HG03064 (cell line): ENCODE data around the gene RNF180.

Source experiments
- ATAC-seq: cut with Tn5 transposase; IDR thresholded peaks from one replicate; pipeline ENCODE4 v1.9.1; 2021; ENCODE audit warnings: low read depth; ENCODE audit not compliant: unreplicated experiment

Gene RNF180

GRCh38 chr5:64165500-64166200 is at the start of gene RNF180:
Gene RNF180 (plus strand): TSS chr5:64165843. CDS start chr5:64200808, 34,965 bp downstream.
- ATAC-seq: no peak

- no peak for ATAC-seq
Measured at GRCh38 chr5:64125521-64125920, 40.1 kb upstream of the RNF180 start.

DNA sequence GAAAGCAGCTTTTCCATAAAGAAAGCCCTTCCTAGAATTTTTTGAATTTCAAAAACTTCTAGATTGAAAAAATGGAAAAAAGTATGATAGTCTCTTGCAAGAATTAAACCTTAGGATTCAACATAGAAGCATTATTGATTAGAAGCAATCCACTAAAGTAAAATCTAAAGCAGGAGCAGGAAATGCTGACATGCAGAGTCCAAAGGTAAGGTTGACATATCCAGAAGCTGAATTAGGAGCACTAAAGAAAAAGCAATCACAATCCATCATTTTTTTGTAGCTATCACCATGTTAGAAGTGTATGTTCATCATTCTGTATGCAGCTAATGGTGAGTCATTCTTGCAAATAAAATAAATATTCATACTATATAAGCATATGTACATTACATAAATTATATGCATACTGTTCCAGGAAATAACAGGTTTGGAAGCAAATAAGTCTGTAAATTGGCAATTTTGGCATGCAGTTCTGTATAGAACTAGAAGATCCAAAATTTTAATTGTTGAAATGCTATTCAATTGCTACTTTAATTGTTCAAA is 39.4 kb upstream of the RNF180 start:
- no peak for ATAC-seq

DNA sequence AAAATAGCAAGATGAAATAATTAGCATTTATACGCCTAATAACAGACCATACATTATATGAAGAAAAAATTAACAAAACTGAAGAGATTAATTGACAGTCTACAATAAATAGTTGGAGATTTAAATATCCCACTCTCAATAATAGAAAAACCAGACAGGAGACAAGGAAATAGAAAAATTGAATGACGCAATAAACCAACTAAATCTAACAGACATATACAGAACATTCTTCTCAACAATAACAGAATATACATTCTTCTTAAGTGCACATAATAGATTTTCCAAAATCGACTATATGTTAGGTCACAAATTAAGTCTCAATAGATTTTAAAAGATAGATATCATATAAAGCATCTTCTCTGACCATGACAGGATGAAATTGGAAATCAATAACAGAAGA is 25.6 kb upstream of the RNF180 start:
- ATAC-seq: no peak

DNA sequence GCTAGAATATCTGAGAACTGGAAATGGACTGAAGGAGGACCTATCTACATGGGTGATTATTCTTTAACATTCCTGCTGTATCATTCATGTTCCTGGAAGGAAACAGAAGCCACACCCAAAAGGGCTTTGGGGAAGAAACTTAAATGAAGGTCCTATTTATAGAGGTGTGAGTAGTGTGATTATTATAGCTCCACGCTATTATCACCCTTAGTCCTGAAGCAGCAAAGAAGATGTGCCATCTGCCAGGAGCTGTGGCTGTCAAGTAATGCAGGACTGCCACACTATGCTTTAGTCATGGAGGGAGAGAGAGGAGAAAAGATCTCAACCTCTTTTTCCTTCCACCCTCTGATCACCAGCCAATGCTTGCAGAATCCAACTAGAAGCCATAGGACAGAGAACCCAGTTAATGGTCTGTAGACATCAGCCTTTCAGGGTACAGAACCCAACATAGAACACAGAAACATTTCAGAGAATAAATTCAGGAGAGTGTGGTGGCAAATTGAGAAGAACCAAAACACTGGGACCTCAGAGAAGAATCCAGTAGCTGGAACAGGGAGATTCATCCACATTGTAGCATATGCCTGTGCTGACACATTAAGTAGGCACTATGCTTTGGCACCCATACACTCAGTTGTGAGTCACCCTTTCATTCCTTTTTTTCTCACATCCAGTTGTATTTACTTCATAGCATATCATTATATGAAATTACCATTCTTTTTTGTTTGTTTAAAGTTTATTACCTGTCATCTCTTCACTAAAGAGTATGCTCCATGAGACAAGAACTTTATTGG is 21.0 kb upstream of the RNF180 start:
- ATAC-seq: no peak

GRCh38 chr5:64145216-64145895 is 20.3 kb upstream of the RNF180 start:
- ATAC-seq: no peak

DNA sequence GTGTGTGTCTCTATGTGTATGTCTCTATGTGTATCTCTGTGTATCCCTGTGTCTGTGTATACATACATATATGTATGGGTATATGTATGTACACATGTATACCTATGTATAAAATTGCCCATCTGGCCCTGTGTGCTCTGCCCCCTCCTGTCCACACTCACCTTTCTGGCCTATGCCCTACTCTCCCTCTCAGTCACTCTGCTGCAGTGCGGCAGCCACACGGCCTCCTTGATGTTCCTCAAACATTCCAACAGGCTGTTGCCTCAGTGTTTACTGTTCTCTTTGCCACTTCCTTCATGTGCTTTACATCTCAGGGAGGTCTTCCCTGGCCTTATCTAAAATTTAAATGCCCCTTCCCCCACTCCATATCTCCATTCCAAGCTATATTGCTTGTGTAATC is 18.3 kb upstream of the RNF180 start:
- no peak for ATAC-seq

DNA sequence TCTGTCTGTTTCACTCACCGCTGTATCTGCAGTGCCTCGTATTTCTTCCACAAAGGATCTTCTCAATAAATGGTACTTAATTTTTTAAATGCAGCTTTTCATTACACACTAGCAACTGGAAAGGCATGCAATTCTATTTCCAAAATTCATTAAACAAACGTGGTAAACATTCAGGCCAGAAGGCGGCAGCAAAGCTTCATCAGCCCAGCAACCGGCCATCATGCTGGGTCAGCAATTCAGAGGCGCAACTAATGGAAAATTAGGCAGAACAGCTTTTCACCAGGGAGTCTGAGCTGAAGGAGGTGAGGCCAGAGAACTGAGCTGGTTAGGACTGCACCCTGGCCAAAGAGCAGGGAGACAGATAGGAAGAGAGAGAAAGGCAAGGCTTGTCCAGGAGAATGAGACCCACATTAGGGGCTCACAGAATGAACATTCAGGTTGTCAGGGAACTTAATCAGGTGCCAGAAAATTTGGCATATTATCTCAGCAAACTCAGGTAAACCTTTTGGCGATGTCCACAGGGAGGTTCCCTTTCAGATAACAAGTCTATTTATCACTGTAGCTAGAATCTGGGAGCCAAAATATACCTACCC is 17.7 kb upstream of the RNF180 start:
- no peak for ATAC-seq

DNA sequence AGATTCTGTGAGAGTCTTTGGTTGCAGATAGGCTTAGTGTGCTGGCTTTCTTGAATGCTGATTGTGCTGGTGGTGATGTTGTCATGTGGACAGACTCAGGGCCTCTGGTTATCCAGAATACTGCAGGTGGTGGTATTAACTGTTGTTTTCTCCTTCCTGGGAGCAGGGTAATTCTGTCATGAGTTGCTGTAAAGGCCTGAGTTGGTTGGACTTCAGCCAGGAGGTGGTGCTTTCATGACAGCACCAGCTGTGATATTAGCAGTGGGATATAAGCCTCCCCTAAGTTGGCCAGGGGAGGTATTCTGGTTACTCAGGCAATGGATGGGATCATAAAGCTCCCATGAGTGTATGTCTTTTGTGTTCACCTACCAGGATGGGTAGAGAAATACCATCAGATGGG is 16.4 kb upstream of the RNF180 start:
- ATAC-seq: no peak

DNA sequence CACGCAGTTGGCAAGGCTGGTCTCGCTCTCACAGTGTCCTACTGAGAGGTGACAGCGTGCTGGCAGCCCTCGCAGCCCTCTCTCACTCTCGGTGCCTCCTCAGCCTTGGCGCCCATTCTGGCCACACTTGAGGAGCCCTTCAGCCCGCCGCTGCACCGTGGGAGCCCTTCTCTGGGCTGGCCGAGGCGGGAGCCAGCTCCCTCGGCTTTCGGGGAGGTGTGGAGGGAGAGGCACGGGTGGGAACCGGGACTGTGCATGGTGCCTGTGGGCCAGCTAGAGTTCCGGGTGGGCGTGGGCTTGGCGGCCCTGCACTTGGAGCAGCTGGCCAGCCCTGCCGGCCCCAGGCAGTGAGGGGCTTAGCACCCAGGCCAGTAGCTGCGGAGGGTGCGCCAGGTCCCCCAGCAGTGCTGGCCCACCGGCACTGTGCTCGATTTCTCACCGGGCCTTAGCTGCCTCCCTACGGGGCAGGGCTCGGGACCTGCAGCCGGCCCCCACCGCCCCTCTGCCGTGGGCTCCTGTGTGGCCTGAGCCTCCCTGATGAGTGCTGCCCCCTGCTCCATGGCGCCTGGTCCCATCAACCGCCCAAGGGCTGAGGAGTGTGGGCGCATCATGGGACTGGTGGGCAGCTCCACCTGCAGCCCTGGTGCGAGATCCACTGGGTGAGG is 15.7 kb upstream of the RNF180 start:
- ATAC-seq: no peak

- ATAC-seq: no peak
Measured at GRCh38 chr5:64156261-64156660, 9.4 kb upstream of the RNF180 start.

DNA sequence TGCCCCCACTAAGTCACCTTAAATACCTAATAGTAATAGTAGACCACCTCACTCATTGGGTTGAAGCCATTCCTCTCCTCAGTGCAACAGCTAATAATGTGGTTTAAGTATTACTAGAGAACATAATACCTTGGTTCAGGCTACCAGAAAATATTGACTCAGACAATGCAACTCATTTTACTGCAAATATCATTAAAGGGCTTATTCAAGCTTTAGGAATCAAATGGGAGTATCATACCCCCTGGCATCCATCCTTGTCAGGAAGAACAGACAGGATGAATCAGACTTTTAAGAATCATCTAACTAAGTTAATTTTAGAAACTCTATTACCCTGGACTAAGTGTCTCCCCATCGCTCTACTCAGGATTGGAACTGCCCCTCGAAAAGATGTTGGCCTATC is 6.8 kb upstream of the RNF180 start:
- no peak for ATAC-seq

- no peak for ATAC-seq
Measured at GRCh38 chr5:64160201-64160600, 5.4 kb upstream of the RNF180 start.

DNA sequence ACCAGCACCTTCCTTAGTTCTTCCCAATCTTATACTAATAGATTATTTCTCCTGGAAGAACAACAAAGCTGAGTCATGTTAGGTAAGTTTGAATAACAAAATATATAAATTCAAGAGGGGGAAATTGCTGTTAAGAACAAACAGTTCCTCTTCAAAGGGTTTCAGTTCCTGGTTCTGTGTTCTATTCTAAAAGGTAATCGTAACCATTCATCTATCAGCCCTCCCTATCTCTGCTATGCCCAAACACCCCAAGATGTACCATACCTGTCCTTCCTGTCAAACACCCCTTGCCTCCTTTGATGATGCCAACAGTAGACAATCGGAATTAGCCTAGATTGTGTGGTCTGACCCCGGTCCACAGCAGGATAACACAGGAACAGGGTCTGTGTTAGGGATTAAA is 4.2 kb upstream of the RNF180 start:
- no peak for ATAC-seq

- ATAC-seq: no peak
Measured at GRCh38 chr5:64163135-64163534, 2.5 kb upstream of the RNF180 start.

GRCh38 chr5:64163746-64164145 is 1.9 kb upstream of the RNF180 start:
- ATAC-seq: no peak

- ATAC-seq: no peak
Measured at GRCh38 chr5:64164166-64164565, 1.5 kb upstream of the RNF180 start.

DNA sequence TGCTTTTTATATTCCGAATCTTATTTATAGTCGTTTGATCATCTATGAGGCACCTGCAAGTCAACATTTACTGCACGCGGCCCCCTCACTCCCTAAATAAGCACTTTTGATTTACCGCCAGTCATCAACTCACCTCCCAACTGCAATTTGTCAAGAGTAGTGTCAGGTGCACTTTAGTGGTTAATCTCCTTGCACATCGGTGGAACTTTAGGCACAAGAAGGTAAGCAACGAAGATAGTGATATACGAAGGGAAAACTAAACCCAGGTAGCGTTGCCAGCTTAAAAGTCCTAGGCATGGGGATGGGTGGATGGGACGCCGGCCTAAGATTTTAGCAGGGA is 513 bp upstream of the RNF180 start:
- ATAC-seq: no peak

DNA sequence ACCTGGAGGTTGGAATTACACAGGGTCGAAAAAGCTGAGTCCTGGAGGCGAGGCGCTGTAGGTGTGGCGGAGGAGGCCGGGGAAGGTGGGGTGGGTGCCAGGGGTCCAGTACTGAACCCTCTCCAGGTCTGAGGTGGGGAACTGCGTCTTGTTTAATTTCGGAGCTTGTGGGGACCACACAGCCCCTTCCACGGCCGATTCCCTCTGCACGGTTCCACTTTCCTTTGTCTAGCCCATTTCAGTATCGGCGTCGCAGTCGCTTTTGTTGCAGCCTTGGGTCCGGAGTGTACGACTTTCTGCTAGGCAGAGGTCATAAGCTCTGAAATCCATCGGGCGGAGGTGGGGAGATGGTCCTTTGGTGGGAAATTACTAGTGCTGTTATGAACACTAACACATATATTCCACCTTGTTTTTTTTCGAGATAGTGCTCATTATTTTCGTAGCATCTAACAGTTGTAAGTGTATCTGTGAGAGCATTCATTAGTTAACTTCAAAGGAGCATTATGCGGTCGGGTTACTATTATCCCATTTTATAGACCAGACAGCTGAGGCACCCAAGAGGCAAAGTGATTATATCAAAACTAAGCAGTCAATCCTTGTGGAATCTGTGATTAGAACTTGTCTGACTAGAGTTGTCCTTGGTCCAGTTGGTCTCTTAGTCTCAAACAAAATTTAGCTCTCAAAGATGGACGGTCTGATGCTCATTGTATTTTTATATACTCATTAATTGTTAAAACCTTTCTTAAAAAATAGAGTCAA is 737 bp downstream of the RNF180 start:
- no peak for ATAC-seq

DNA sequence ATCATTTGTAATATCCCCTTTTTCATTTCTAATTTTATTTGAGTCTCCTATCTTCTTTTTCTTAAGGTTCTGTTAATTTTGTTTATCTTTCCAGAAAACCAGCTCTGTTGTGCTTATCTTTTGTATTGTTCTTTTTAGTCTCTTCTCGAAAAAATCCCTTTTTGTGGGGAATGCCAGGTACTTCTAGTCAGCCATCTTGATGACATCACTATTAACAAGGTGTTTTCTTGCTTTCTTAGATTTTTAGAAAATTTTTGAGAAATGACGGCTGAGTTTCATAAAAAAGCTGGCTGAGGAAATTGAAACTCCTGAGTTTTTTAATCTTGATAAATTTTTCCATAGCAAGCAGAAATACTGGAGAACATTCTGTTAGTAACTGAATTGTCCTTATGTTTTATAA is 10.7 kb downstream of the RNF180 start:
- ATAC-seq: no peak
